ENCODE data around the gene AP3B2. TPM values are rescaled to one million over a fixed set of nuclear protein-coding genes. Genes with fewer than 3 reads are reported as not detected.

Gene AP3B2
- total RNA-seq, 1 experiment from 2014 or later, result 0.07 TPM

GRCh38 chr15:82670699-82671098, 39.0 kb downstream of the AP3B2 start:
- BruUV-seq (replicated peaks), result no TSS peak
- intact Hi-C loops (cut with micrococcal nuclease), result no loop called here

More at GRCh38 chr15:82670699-82671098, 39.0 kb downstream of the AP3B2 start:
- CTCF ChIA-PET, result no interaction called here
- Histone ChIP-seq H4K20me1 (ENCODE audit: insufficient read depth) (no peaks in the 10 kb centered on the region), H2AFZ (ENCODE audit: low read depth, low read length, poor library complexity, severe bottlenecking) (no peak overlapping the region), H3K9me3 (ENCODE audit: control insufficient read depth in 1 of 2, insufficient read depth in 1 of 2, low read depth in 1 of 2, low read length in 2 of 2) (no peaks in the 10 kb centered on the region), H3K79me2 (ENCODE audit: insufficient read depth, low read length) (no peaks in the 10 kb centered on the region), H3K27me3 (ENCODE audit: insufficient read depth, low read length) (no peaks in the 10 kb centered on the region), H3K4me2 (ENCODE audit: low read length) (no peak overlapping the region), H3K36me3 (ENCODE audit: control insufficient read depth in 1 of 2, insufficient read depth in 2 of 2, low read length in 2 of 2) (no peaks in the 10 kb centered on the region), H3K9ac (ENCODE audit: low read length) (no peak overlapping the region), H3K27ac (ENCODE audit: low read depth, low read length) (no peak overlapping the region), H3K4me3 (replicated peaks in 1 of 2; ENCODE audit: low read depth in 1 of 2, low read length in 2 of 2) (no peak overlapping the region), H3K9me2 (ENCODE audit: insufficient read depth) (no peaks in the 10 kb centered on the region), H3K4me1 (ENCODE audit: control insufficient read depth in 1 of 2, insufficient read depth in 2 of 2, low read length in 2 of 2) (no peaks in the 10 kb centered on the region)
- RAD21 ChIA-PET (ENCODE audit: low non-redundant PET in 1 of 2, low total read pairs in 2 of 2, uncharacterized antibody in 2 of 2, unreplicated experiment in 2 of 2), result no interaction called here
- TF ChIP-seq YY1 (IDR thresholded peaks at IDR 0.05; ENCODE audit: extremely low read depth, insufficient replicate concordance, low read depth, low read length) (no peak), CEBPB (IDR thresholded peaks at IDR 0.05; ENCODE audit: low read depth) (no peak), TCF7L2 (IDR thresholded peaks at IDR 0.05; ENCODE audit: borderline replicate concordance, extremely low read depth, insufficient read depth, insufficient read length) (no peak), SRF (IDR thresholded peaks at IDR 0.05; ENCODE audit: low read depth) (no peak), EGR1 (IDR thresholded peaks at IDR 0.05; ENCODE audit: low read depth) (no peak), POLR2AphosphoS5 (IDR thresholded peaks at IDR 0.05; ENCODE audit: low read depth, low read length) (no peak), FOSL1 (IDR thresholded peaks at IDR 0.05; ENCODE audit: low read depth) (no peak), ZBTB33 (IDR thresholded peaks at IDR 0.05; ENCODE audit: extremely low read depth, insufficient replicate concordance, low read length) (no peak), ATF3 (IDR thresholded peaks at IDR 0.05) (no peak), RAD21 (IDR thresholded peaks at IDR 0.05; ENCODE audit: low read depth) (no peak), EZH2 (IDR thresholded peaks at IDR 0.05) (no peak), REST (IDR thresholded peaks at IDR 0.05; ENCODE audit: low read depth) (no peak), ZNF274 (IDR thresholded peaks at IDR 0.05; ENCODE audit: low read depth, low read length) (no peak), ELF1 (IDR thresholded peaks at IDR 0.05; ENCODE audit: borderline replicate concordance, low read depth) (no peak), EZH2phosphoT487 (IDR thresholded peaks at IDR 0.05; ENCODE audit: borderline replicate concordance) (no peak), CTCF (IDR thresholded peaks at IDR 0.05 in 2 of 3, conservative IDR thresholded peaks at IDR 0.05 in 1 of 3; ENCODE audit: borderline replicate concordance in 1 of 3, insufficient read depth in 1 of 3, low read depth in 2 of 3, low read length in 2 of 3) (no peak), POLR2A (IDR thresholded peaks at IDR 0.05; ENCODE audit: borderline replicate concordance, extremely low read depth, insufficient read depth, insufficient read length) (no peak), CBX3 (IDR thresholded peaks at IDR 0.05; ENCODE audit: low read depth) (no peak)
- DNase-seq (ENCODE audit: low read depth, low spot score), result no peak
- no peak for ATAC-seq
- POLR2A ChIA-PET, result no interaction called here

Data from HCT116 (cell line).